HCT116 (cell line): ENCODE measurements around the gene STON1. TPM values are rescaled to one million over a fixed set of nuclear protein-coding genes. Genes with fewer than 3 reads are reported as not detected.

Experiments used
- ATAC-seq: fragments of 200-7000 bp; cut with Tn5 transposase; 2 replicates; pipeline ENCODE4 v1.9.1; 2020; ENCODE audit warnings: mild to moderate bottlenecking, moderate library complexity
- BruUV-seq: library from RNA; stranded (reverse); fragments of 400-500 nt; replicated peaks from 2 replicates; lab custom pipeline; 2021; lab: Mats Ljungman, UMichigan
- CTCF ChIA-PET: fragments of 300-600 bp; sonication (Branson Sonifier 250); formaldehyde crosslinking; loops from one replicate; lab custom pipeline; 2021; ENCODE audit warnings: antibody characterized with exemption; lab: Charles Lee
- POLR2A ChIA-PET: fragments of 300-600, 350-600 bp; sonication (Branson Sonifier 250); formaldehyde crosslinking; loops from one replicate; lab custom pipeline; 2021; ENCODE audit warnings: antibody characterized with exemption; lab: Charles Lee
- RAD21 ChIA-PET, 2 experiments: fragments of 300-600 bp; sonication (Branson Sonifier 250); formaldehyde crosslinking; loops; one replicate each; lab custom pipeline; 2023; ENCODE audit warnings: low total read pairs in 2 of 2; ENCODE audit not compliant: uncharacterized antibody in 2 of 2, unreplicated experiment in 2 of 2, low non-redundant PET in 1 of 2; lab: Charles Lee
- DNase-seq: peaks from one replicate; pipeline ENCODE4 v3.0.0-alpha.2; 2010; ENCODE audit warnings: low read depth, low spot score
- H2AFZ ChIP-seq: fragments of 200-600 bp; shearing (Covaris generic), sonication (generic); 2 replicates; pipeline ENCODE4 v1.6.1; 2017; ENCODE audit warnings: low read depth, mixed run types, mixed read lengths, antibody characterized with exemption, low read length; ENCODE audit not compliant: poor library complexity, severe bottlenecking
- H3K27ac ChIP-seq: 2 replicates; pipeline ENCODE4 v1.5.1; 2012; ENCODE audit warnings: low read depth, low read length
- H3K27me3 ChIP-seq: fragments of 200-600 bp; sonication (generic); 2 replicates; pipeline ENCODE4 v1.6.1; 2016; ENCODE audit warnings: mixed run types, low read length, mixed read lengths; ENCODE audit not compliant: insufficient read depth
- H3K36me3 ChIP-seq, 2 experiments: fragments of 200-500 bp in 1 of 2; fragments of 200-600 bp in 1 of 2; sonication (Bioruptor generic) in 1 of 2; sonication (generic) in 1 of 2; 2 replicates each; pipeline versions ENCODE4 v1.5.1 to v1.6.1; 2014 to 2016; ENCODE audit warnings: low read length in 2 of 2, inconsistent platforms in 1 of 2, mixed read lengths in 1 of 2, mixed run types in 1 of 2; ENCODE audit not compliant: insufficient read depth in 2 of 2, control insufficient read depth in 1 of 2
- H3K4me1 ChIP-seq, 2 experiments: fragments of 200-600 bp in 1 of 2; sonication (generic) in 1 of 2; 2 replicates each; pipeline versions ENCODE4 v1.5.1 to v1.6.1; 2012 to 2017; ENCODE audit warnings: low read length in 2 of 2, inconsistent platforms in 1 of 2, mild to moderate bottlenecking in 1 of 2, mixed read lengths in 1 of 2, mixed run types in 1 of 2, moderate library complexity in 1 of 2; ENCODE audit not compliant: insufficient read depth in 2 of 2, control insufficient read depth in 1 of 2
- H3K4me2 ChIP-seq: fragments of 200-600 bp; sonication (generic); 2 replicates; pipeline ENCODE4 v1.6.1; 2017; ENCODE audit warnings: mixed run types, low read length, mixed read lengths
- H3K4me3 ChIP-seq, 2 experiments: fragments of 200-600 bp in 1 of 2; sonication (generic) in 1 of 2; replicated peaks in 1 of 2; 2 replicates each; pipeline ENCODE4 v1.5.1; 2011 to 2016; ENCODE audit warnings: low read length in 2 of 2, control low read depth in 1 of 2, low read depth in 1 of 2, mild to moderate bottlenecking in 1 of 2, mixed read lengths in 1 of 2, mixed run types in 1 of 2
- H3K79me2 ChIP-seq: fragments of 200-600 bp; sonication (generic); 2 replicates; pipeline ENCODE4 v1.6.1; 2017; ENCODE audit warnings: mild to moderate bottlenecking, mixed run types, low read length, moderate library complexity, mixed read lengths; ENCODE audit not compliant: insufficient read depth
- H3K9ac ChIP-seq: fragments of 200-600 bp; sonication (generic); 2 replicates; pipeline ENCODE4 v1.6.1; 2016; ENCODE audit warnings: low read length, mixed read lengths
- H3K9me2 ChIP-seq: fragments of 200-600 bp; sonication (generic), shearing (Covaris generic); 2 replicates; pipeline ENCODE4 v1.6.1; 2017; ENCODE audit warnings: mixed run types, mild to moderate bottlenecking, moderate library complexity; ENCODE audit not compliant: insufficient read depth
- H3K9me3 ChIP-seq, 2 experiments: fragments of 200-500 bp in 1 of 2; fragments of 200-600 bp in 1 of 2; sonication (Bioruptor generic) in 1 of 2; sonication (generic) in 1 of 2; 2 replicates each; pipeline ENCODE4 v1.6.1; 2014 to 2017; ENCODE audit warnings: low read length in 2 of 2, mixed read lengths in 2 of 2, inconsistent platforms in 1 of 2, low read depth in 1 of 2, mild to moderate bottlenecking in 1 of 2, mixed run types in 1 of 2, moderate library complexity in 1 of 2; ENCODE audit not compliant: control insufficient read depth in 1 of 2, insufficient read depth in 1 of 2
- H4K20me1 ChIP-seq: fragments of 200-600 bp; sonication (generic), shearing (Covaris generic); 2 replicates; pipeline ENCODE4 v1.6.1; 2017; ENCODE audit warnings: mixed run types, mild to moderate bottlenecking, moderate library complexity; ENCODE audit not compliant: insufficient read depth
- CEBPB ChIP-seq: IDR thresholded peaks from 2 replicates; pipeline ENCODE4 v1.6.1; 2012; ENCODE audit warnings: low read depth
- EGR1 ChIP-seq: IDR thresholded peaks from 2 replicates; pipeline ENCODE4 v1.6.1; 2012; ENCODE audit warnings: low read depth
- JUND ChIP-seq: IDR thresholded peaks from 2 replicates; pipeline ENCODE4 v1.6.1; 2012
- RAD21 ChIP-seq: IDR thresholded peaks from 2 replicates; pipeline ENCODE4 v1.6.1; 2012; ENCODE audit warnings: low read depth, mild to moderate bottlenecking
- SP1 ChIP-seq: IDR thresholded peaks from 2 replicates; pipeline ENCODE4 v1.6.1; 2012; ENCODE audit warnings: low read depth
- ZFX ChIP-seq: fragments of 450-650 bp; IDR thresholded peaks from 2 replicates; pipeline ENCODE4 v1.6.1; 2017
- intact Hi-C: fragments of 100-400 bp; cut with micrococcal nuclease; formaldehyde crosslinking; loops from 2 replicates; pipeline ENCODE4 v1.10.0; 2022
- total RNA-seq: library from RNA; stranded (reverse); gene quantifications from one replicate; pipeline ENCODE4 v1.2.1, GENCODE V29; 2021; ENCODE audit not compliant: unreplicated experiment
- TF ChIP-seq, protein P1 (sequence below): IDR thresholded peaks from 2 replicates; pipeline ENCODE4 v1.6.1; 2012
- TF ChIP-seq, protein P2 (sequence below): IDR thresholded peaks from 2 replicates; pipeline ENCODE4 v1.6.1; 2012; ENCODE audit warnings: low read depth
- TF ChIP-seq, protein P3 (sequence below): IDR thresholded peaks from 2 replicates; pipeline ENCODE4 v1.6.1; 2011; ENCODE audit warnings: mild to moderate bottlenecking, low read length, moderate library complexity; ENCODE audit not compliant: insufficient replicate concordance; ENCODE audit errors: extremely low read depth
- TF ChIP-seq, protein P4 (sequence below): IDR thresholded peaks from 2 replicates; pipeline ENCODE4 v1.6.1; 2012

Gene STON1
- total RNA-seq, 1 experiment from 2014 or later, result 1.4 TPM

DNA sequence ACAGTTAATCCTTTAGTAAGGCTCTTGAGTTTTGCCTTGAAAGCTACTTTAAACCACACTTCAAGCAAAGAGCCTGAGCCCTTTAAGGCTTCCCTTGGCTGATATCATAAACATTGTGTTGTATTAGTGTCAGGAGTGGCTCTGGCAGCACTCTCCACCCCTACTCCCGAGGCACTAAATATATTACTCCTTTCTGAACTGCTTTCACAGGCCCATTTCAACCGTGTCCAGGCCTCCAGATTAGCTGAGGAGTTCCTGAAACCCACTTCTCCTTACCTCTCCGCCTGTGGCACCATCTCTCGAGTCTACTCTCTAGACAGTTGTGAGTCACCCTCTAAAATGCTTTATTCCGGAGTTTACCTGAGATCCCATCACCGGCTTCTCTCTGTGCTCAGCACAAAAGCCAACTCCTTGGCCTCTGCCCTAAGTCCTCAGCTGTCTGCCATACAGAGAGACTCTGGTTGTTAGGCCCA, 14.4 kb upstream of the STON1 start:
- Histone ChIP-seq H2AFZ (no peak overlapping the region), H3K27ac (no peak overlapping the region), H3K9me3 (no peaks in the 10 kb centered on the region), H3K4me2 (no peak overlapping the region), H3K36me3 (peaks cover 4 to 6% of the 10 kb centered on the region in 2 experiments; a peak in 2 of 4 replicates), H4K20me1 (no peaks in the 10 kb centered on the region), H3K27me3 (no peaks in the 10 kb centered on the region), H3K9me2 (no peaks in the 10 kb centered on the region), H3K9ac (no peak overlapping the region), H3K4me1 (no peaks in the 10 kb centered on the region), H3K79me2 (no peaks in the 10 kb centered on the region), H3K4me3 (no peak overlapping the region)
- DNase-seq (no peak), ATAC-seq (no peak)
- ChIA-PET CTCF (no interaction called here), POLR2A (no interaction called here), RAD21 (no interaction called here)
- TF ChIP-seq EGR1 (no peak), ZFX (no peak), RAD21 (no peak), JUND (no peak), SP1 (no peak), CEBPB (no peak)
- TF ChIP-seq, protein P1, sequence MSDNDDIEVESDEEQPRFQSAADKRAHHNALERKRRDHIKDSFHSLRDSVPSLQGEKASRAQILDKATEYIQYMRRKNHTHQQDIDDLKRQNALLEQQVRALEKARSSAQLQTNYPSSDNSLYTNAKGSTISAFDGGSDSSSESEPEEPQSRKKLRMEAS, result no peak
- TF ChIP-seq, protein P2, sequence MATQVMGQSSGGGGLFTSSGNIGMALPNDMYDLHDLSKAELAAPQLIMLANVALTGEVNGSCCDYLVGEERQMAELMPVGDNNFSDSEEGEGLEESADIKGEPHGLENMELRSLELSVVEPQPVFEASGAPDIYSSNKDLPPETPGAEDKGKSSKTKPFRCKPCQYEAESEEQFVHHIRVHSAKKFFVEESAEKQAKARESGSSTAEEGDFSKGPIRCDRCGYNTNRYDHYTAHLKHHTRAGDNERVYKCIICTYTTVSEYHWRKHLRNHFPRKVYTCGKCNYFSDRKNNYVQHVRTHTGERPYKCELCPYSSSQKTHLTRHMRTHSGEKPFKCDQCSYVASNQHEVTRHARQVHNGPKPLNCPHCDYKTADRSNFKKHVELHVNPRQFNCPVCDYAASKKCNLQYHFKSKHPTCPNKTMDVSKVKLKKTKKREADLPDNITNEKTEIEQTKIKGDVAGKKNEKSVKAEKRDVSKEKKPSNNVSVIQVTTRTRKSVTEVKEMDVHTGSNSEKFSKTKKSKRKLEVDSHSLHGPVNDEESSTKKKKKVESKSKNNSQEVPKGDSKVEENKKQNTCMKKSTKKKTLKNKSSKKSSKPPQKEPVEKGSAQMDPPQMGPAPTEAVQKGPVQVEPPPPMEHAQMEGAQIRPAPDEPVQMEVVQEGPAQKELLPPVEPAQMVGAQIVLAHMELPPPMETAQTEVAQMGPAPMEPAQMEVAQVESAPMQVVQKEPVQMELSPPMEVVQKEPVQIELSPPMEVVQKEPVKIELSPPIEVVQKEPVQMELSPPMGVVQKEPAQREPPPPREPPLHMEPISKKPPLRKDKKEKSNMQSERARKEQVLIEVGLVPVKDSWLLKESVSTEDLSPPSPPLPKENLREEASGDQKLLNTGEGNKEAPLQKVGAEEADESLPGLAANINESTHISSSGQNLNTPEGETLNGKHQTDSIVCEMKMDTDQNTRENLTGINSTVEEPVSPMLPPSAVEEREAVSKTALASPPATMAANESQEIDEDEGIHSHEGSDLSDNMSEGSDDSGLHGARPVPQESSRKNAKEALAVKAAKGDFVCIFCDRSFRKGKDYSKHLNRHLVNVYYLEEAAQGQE, result no peak
- TF ChIP-seq, protein P3, sequence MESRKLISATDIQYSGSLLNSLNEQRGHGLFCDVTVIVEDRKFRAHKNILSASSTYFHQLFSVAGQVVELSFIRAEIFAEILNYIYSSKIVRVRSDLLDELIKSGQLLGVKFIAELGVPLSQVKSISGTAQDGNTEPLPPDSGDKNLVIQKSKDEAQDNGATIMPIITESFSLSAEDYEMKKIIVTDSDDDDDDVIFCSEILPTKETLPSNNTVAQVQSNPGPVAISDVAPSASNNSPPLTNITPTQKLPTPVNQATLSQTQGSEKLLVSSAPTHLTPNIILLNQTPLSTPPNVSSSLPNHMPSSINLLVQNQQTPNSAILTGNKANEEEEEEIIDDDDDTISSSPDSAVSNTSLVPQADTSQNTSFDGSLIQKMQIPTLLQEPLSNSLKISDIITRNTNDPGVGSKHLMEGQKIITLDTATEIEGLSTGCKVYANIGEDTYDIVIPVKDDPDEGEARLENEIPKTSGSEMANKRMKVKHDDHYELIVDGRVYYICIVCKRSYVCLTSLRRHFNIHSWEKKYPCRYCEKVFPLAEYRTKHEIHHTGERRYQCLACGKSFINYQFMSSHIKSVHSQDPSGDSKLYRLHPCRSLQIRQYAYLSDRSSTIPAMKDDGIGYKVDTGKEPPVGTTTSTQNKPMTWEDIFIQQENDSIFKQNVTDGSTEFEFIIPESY, result no peak
- TF ChIP-seq, protein P4, sequence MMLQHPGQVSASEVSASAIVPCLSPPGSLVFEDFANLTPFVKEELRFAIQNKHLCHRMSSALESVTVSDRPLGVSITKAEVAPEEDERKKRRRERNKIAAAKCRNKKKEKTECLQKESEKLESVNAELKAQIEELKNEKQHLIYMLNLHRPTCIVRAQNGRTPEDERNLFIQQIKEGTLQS, result no peak
- BruUV-seq, result no TSS peak
- intact Hi-C loops, result no loop called here
